GM23248 (cell line): ENCODE results near the gene MLLT10.

Source experiments
- EZH2 ChIP-seq: fragments of 200-600 bp; sonication (generic); IDR thresholded peaks from 2 replicates; pipeline ENCODE4 v1.6.1; 2018; ENCODE audit warnings: antibody characterized with exemption, mild to moderate bottlenecking; ENCODE audit not compliant: insufficient read depth, poor library complexity, severe bottlenecking
- EZH2phosphoT487 ChIP-seq: fragments of 200-600 bp; sonication (generic); IDR thresholded peaks from 2 replicates; pipeline ENCODE4 v1.6.1; 2018; ENCODE audit warnings: antibody characterized with exemption, moderate library complexity, mild to moderate bottlenecking, low read depth; ENCODE audit not compliant: insufficient read depth

- TF ChIP-seq EZH2, result no peak
- TF ChIP-seq EZH2phosphoT487, result no peak
These were observed 43.3 kb upstream of the MLLT10 start for GRCh38 chr10:21490711-21491105.
